Measurements from ENCODE around the gene NUP43.
"Not testable (repeated sequence)": the region's sequence is repeated elsewhere in the genome, so short reads cannot be mapped to it uniquely, and the experiment has no call there.

NUP43 gene

GRCh38 chr6:149749082-149749593 is 2.8 kb upstream of the NUP43 start:
- not testable (repeated sequence) for DNase-seq

- not testable (repeated sequence) for DNase-seq
These were observed 1.1 kb downstream of the NUP43 start for GRCh38 chr6:149745252-149745651.

GRCh38 chr6:149734915-149735314 is 11.4 kb downstream of the NUP43 start:
- no peak for DNase-seq

GRCh38 chr6:149733089-149733720 is 13.1 kb downstream of the NUP43 start:
- no peak for DNase-seq

- DNase-seq = no peak
These were observed 16.5 kb downstream of the NUP43 start for GRCh38 chr6:149729824-149730223.

- no peak for DNase-seq
These were observed 17.7 kb downstream of the NUP43 start for GRCh38 chr6:149728499-149729234.

- no peak for DNase-seq
These were observed 18.4 kb downstream of the NUP43 start for GRCh38 chr6:149727793-149728498.

GRCh38 chr6:149725785-149726184 is 20.5 kb downstream of the NUP43 start:
- DNase-seq = no peak

GRCh38 chr6:149723771-149724417 is 22.4 kb downstream of the NUP43 start:
- DNase-seq = peak in 2 of 4 experiments; percentile 5 to 11

GRCh38 chr6:149723262-149723661 is 23.1 kb downstream of the NUP43 start:
- DNase-seq = no peak

- no peak for DNase-seq
These were observed 26.8 kb downstream of the NUP43 start for GRCh38 chr6:149719531-149719930.

- DNase-seq = peak; percentile 84 to 89 (median 88)
These were observed 28.5 kb downstream of the NUP43 start, which contains the start of gene LATS1 for GRCh38 chr6:149717588-149718458. LATS1 (minus strand) TSS chr6:149718101; CDS start chr6:149702126, 15,975 bp downstream.

- no peak for DNase-seq
These were observed 29.1 kb downstream of the NUP43 start for GRCh38 chr6:149717255-149717587.

- DNase-seq = no peak
These were observed 30.0 kb downstream of the NUP43 start for GRCh38 chr6:149716181-149716963.

- DNase-seq = no peak
These were observed 31.9 kb downstream of the NUP43 start for GRCh38 chr6:149714442-149714841.

- no peak for DNase-seq
These were observed 34.6 kb downstream of the NUP43 start for GRCh38 chr6:149711711-149712110.

- no peak for DNase-seq
These were observed 44.6 kb downstream of the NUP43 start for GRCh38 chr6:149701714-149702113.

- DNase-seq = no peak
These were observed 47.2 kb downstream of the NUP43 start for GRCh38 chr6:149699150-149699549.

- no peak for DNase-seq
These were observed 48.2 kb downstream of the NUP43 start for GRCh38 chr6:149698175-149698574.

GRCh38 chr6:149696901-149697300 is 49.4 kb downstream of the NUP43 start:
- DNase-seq = no peak

- no peak for DNase-seq
These were observed 51.4 kb downstream of the NUP43 start for GRCh38 chr6:149694921-149695320.

Data from activated CD4-positive, CD25-positive, alpha-beta regulatory T cell (primary cell).